DND-41 (cell line): ENCODE results near the gene ZNF521.

Source experiments
- ATAC-seq: fragments of 200-7000 bp; cut with Tn5 transposase; 3 replicates; pipeline ENCODE4 v1.9.1; 2021; ENCODE audit warnings: low read depth; ENCODE audit not compliant: insufficient read depth
- DNase-seq: peaks from one replicate; pipeline ENCODE4 v3.0.0-alpha.2; 2020
- H2AFZ ChIP-seq: 2 replicates; pipeline ENCODE4 v1.6.0; 2012; ENCODE audit warnings: low read depth, low read length
- H3K27ac ChIP-seq: 2 replicates; pipeline ENCODE4 v1.5.1; 2012; ENCODE audit warnings: low read length, inconsistent platforms
- H3K27me3 ChIP-seq: fragments of 200-600 bp; sonication (generic); 2 replicates; pipeline ENCODE4 v1.6.0; 2012; ENCODE audit warnings: low read length, mild to moderate bottlenecking, inconsistent platforms; ENCODE audit not compliant: insufficient read depth, poor library complexity
- H3K36me3 ChIP-seq: 2 replicates; pipeline ENCODE4 v1.5.1; 2012; ENCODE audit warnings: low read length, inconsistent platforms; ENCODE audit not compliant: insufficient read depth
- H3K4me1 ChIP-seq: 2 replicates; pipeline ENCODE4 v1.5.1; 2012; ENCODE audit warnings: mild to moderate bottlenecking, low read length; ENCODE audit not compliant: insufficient read depth
- H3K4me2 ChIP-seq: 2 replicates; pipeline ENCODE4 v1.6.0; 2012; ENCODE audit warnings: mild to moderate bottlenecking, moderate library complexity, low read length, inconsistent platforms; ENCODE audit not compliant: insufficient read depth
- H3K4me3 ChIP-seq, 2 experiments: fragments of 200-600 bp in 1 of 2; shearing (Covaris generic) in 1 of 2; 2 replicates each; pipeline ENCODE4 v1.5.1; 2012 to 2016; ENCODE audit warnings: inconsistent platforms in 2 of 2, low read length in 2 of 2, mild to moderate bottlenecking in 2 of 2, low read depth in 1 of 2, moderate library complexity in 1 of 2
- H3K79me2 ChIP-seq: 2 replicates; pipeline ENCODE4 v1.6.0; 2012; ENCODE audit warnings: low read length, inconsistent platforms; ENCODE audit not compliant: insufficient read depth
- H3K9ac ChIP-seq: 2 replicates; pipeline ENCODE4 v1.6.0; 2012; ENCODE audit warnings: low read depth, mild to moderate bottlenecking, inconsistent platforms, low read length, moderate library complexity
- H3K9me3 ChIP-seq: 2 replicates; pipeline ENCODE4 v1.5.1; 2012; ENCODE audit warnings: low read length, moderate library complexity, mild to moderate bottlenecking, inconsistent platforms; ENCODE audit not compliant: insufficient read depth, severe bottlenecking
- H4K20me1 ChIP-seq: 2 replicates; pipeline ENCODE4 v1.6.0; 2012; ENCODE audit warnings: low read length; ENCODE audit not compliant: insufficient read depth
- CTCF ChIP-seq: IDR thresholded peaks from 2 replicates; pipeline ENCODE4 v1.5.1; 2012; ENCODE audit warnings: borderline replicate concordance, low read length, moderate library complexity, mild to moderate bottlenecking; ENCODE audit not compliant: poor library complexity, severe bottlenecking; ENCODE audit errors: extremely low read depth
- EZH2 ChIP-seq: IDR thresholded peaks from 3 replicates; pipeline ENCODE4 v1.6.1; 2012; ENCODE audit warnings: borderline replicate concordance, low read depth, mild to moderate bottlenecking, moderate library complexity, low read length, inconsistent platforms; ENCODE audit not compliant: severe bottlenecking

ZNF521 gene

GRCh38 chr18:25229920-25230319, 122.0 kb downstream of the ZNF521 start:
- TF ChIP-seq CTCF, result no peak
- TF ChIP-seq EZH2, result no peak
- Histone ChIP-seq H3K4me2 (no peak overlapping the region), H2AFZ (no peak overlapping the region), H3K79me2 (no peaks in the 10 kb centered on the region), H3K4me3 (no peak overlapping the region), H3K36me3 (no peaks in the 10 kb centered on the region), H3K4me1 (no peaks in the 10 kb centered on the region), H3K9me3 (no peaks in the 10 kb centered on the region), H3K27ac (no peak overlapping the region), H3K27me3 (peaks cover 13% of the 10 kb centered on the region), H3K9ac (no peak overlapping the region), H4K20me1 (no peaks in the 10 kb centered on the region; the same call in 1 of the 2 replicates)
- no peak for ATAC-seq
- DNase-seq, result no peak

- H3K4me1 ChIP-seq, result no peaks in the 10 kb centered on the region
- no peak for ATAC-seq
- no peak overlapping the region for H3K4me2 ChIP-seq
These were observed 122.9 kb downstream of the ZNF521 start for GRCh38 chr18:25229081-25229480.

GRCh38 chr18:25228410-25228809, 123.6 kb downstream of the ZNF521 start:
- no peak for ATAC-seq
- H3K27ac ChIP-seq, result no peak overlapping the region
- no peak overlapping the region for H2AFZ ChIP-seq
- H3K4me2 ChIP-seq, result no peak overlapping the region
- no peaks in the 10 kb centered on the region for H3K36me3 ChIP-seq
- no peaks in the 10 kb centered on the region for H3K79me2 ChIP-seq
- no peaks in the 10 kb centered on the region for H3K9me3 ChIP-seq
- H4K20me1 ChIP-seq, result no peaks in the 10 kb centered on the region; the same call in 1 of the 2 replicates
- TF ChIP-seq EZH2, result no peak
- TF ChIP-seq CTCF, result no peak
- peaks cover 13% of the 10 kb centered on the region for H3K27me3 ChIP-seq
- H3K4me1 ChIP-seq, result no peaks in the 10 kb centered on the region
- no peak for DNase-seq
- no peak overlapping the region for H3K9ac ChIP-seq
- H3K4me3 ChIP-seq, result no peak overlapping the region

More at GRCh38 chr18:25229081-25229480, 122.9 kb downstream of the ZNF521 start:
- Histone ChIP-seq H3K79me2 (no peaks in the 10 kb centered on the region), H2AFZ (no peak overlapping the region), H3K9ac (no peak overlapping the region), H3K4me3 (no peak overlapping the region), H3K27ac (no peak overlapping the region), H4K20me1 (no peaks in the 10 kb centered on the region; the same call in 1 of the 2 replicates), H3K9me3 (no peaks in the 10 kb centered on the region), H3K36me3 (no peaks in the 10 kb centered on the region), H3K27me3 (peaks cover 13% of the 10 kb centered on the region)
- no peak for DNase-seq
- no peak for TF ChIP-seq CTCF

GRCh38 chr18:25225151-25225550, 126.8 kb downstream of the ZNF521 start:
- Histone ChIP-seq H3K36me3 (no peaks in the 10 kb centered on the region), H3K4me2 (no peak overlapping the region)
- DNase-seq, result no peak

More at GRCh38 chr18:25225151-25225550, 126.8 kb downstream of the ZNF521 start:
- Histone ChIP-seq H3K4me3 (no peak overlapping the region), H3K4me1 (no peaks in the 10 kb centered on the region), H2AFZ (no peak overlapping the region), H3K9me3 (no peaks in the 10 kb centered on the region), H4K20me1 (no peaks in the 10 kb centered on the region), H3K27me3 (no peaks in the 10 kb centered on the region), H3K27ac (no peak overlapping the region), H3K9ac (no peak overlapping the region), H3K79me2 (no peaks in the 10 kb centered on the region)
- TF ChIP-seq CTCF (no peak), EZH2 (no peak)
- ATAC-seq, result no peak
